SU-DHL-6 (cell line): ENCODE data around the gene GRID1.

Experiments
- H2AFZ ChIP-seq: fragments of 200-600 bp; sonication (generic); 2 replicates; pipeline ENCODE4 v1.6.1; 2014; ENCODE audit warnings: low read depth, mild to moderate bottlenecking, moderate library complexity, mixed read lengths, antibody characterized with exemption, low read length; ENCODE audit not compliant: severe bottlenecking
- H3F3A ChIP-seq: fragments of 200-600 bp; shearing (Covaris generic); 2 replicates; pipeline ENCODE4 v1.6.0; 2016; ENCODE audit warnings: antibody characterized with exemption, mild to moderate bottlenecking; ENCODE audit not compliant: insufficient read depth
- H3K27ac ChIP-seq: fragments of 200-600 bp; sonication (generic); 2 replicates; pipeline ENCODE4 v1.5.1; 2016; ENCODE audit warnings: low read depth, mild to moderate bottlenecking, low read length, moderate library complexity, mixed read lengths
- H3K27me3 ChIP-seq: fragments of 200-600 bp; sonication (generic), shearing (Covaris generic); 2 replicates; pipeline ENCODE4 v1.6.0; 2014; ENCODE audit warnings: mild to moderate bottlenecking, low read length
- H3K36me3 ChIP-seq: fragments of 200-600 bp; sonication (generic); 2 replicates; pipeline ENCODE4 v1.6.1; 2014; ENCODE audit warnings: mild to moderate bottlenecking, low read length, mixed read lengths
- H3K4me2 ChIP-seq: fragments of 300-600, 200-600 bp; shearing (Covaris generic), sonication (generic); 2 replicates; pipeline ENCODE4 v1.6.0; 2014; ENCODE audit warnings: low read length, low read depth, mild to moderate bottlenecking; ENCODE audit not compliant: poor library complexity, severe bottlenecking
- H3K4me3 ChIP-seq: fragments of 200-600 bp; sonication (generic); 2 replicates; pipeline ENCODE4 v1.5.1; 2014; ENCODE audit warnings: antibody characterized with exemption, low read length, mild to moderate bottlenecking, mixed read lengths; ENCODE audit not compliant: insufficient read depth, poor library complexity, severe bottlenecking
- H3K79me2 ChIP-seq: fragments of 200-600 bp; sonication (generic); 2 replicates; pipeline ENCODE4 v1.6.1; 2014; ENCODE audit warnings: mild to moderate bottlenecking, low read length, moderate library complexity; ENCODE audit not compliant: insufficient read depth
- H3K9ac ChIP-seq: fragments of 200-600 bp; sonication (generic); 2 replicates; pipeline ENCODE4 v1.7.0; 2014; ENCODE audit warnings: mild to moderate bottlenecking, low read length
- H3K9me2 ChIP-seq: fragments of 200-600 bp; sonication (generic); replicated peaks from 2 replicates; pipeline ENCODE4 v1.6.1; 2014; ENCODE audit warnings: low read length; ENCODE audit not compliant: insufficient read depth
- H3K9me3 ChIP-seq: fragments of 200-600 bp; sonication (generic); 2 replicates; pipeline ENCODE4 v1.6.1; 2014; ENCODE audit warnings: low read length, mixed read lengths; ENCODE audit not compliant: insufficient read depth
- H4K20me1 ChIP-seq: fragments of 200-600 bp; sonication (generic); 2 replicates; pipeline ENCODE4 v1.6.1; 2014; ENCODE audit warnings: low read depth, mild to moderate bottlenecking, antibody characterized with exemption, low read length, moderate library complexity, mixed read lengths
- CTCF ChIP-seq: fragments of 200-600 bp; sonication (generic); IDR thresholded peaks from one replicate; pipeline ENCODE4 v1.5.1; 2017; ENCODE audit warnings: antibody characterized with exemption, mild to moderate bottlenecking, low read length, moderate library complexity; ENCODE audit not compliant: insufficient read depth, poor library complexity, severe bottlenecking
- EZH2phosphoT487 ChIP-seq: fragments of 200-600 bp; sonication (generic), shearing (Covaris generic); conservative IDR thresholded peaks from 2 replicates; pipeline ENCODE4 v1.6.1; 2018; ENCODE audit warnings: mild to moderate bottlenecking, antibody characterized with exemption, low read length, moderate library complexity, mixed read lengths

Gene GRID1

GRCh38 chr10:85971494-85971893, 395.1 kb downstream of the GRID1 start:
- Histone ChIP-seq H3K36me3 (no peaks in the 10 kb centered on the region), H2AFZ (no peak overlapping the region)

GRCh38 chr10:85967594-85967993, 399.0 kb downstream of the GRID1 start:
- Histone ChIP-seq H2AFZ (no peak overlapping the region), H3K27me3 (no peaks in the 10 kb centered on the region), H4K20me1 (no peaks in the 10 kb centered on the region), H3K9me3 (peaks cover 4% of the 10 kb centered on the region; the same call in 1 of the 2 replicates), H3K4me2 (no peak overlapping the region), H3K79me2 (no peaks in the 10 kb centered on the region), H3K27ac (no peak overlapping the region), H3K9me2 (no peaks in the 10 kb centered on the region), H3F3A (no peaks in the 10 kb centered on the region), H3K36me3 (no peaks in the 10 kb centered on the region), H3K4me3 (no peak overlapping the region), H3K9ac (no peak overlapping the region)
- TF ChIP-seq EZH2phosphoT487 (no peak), CTCF (no peak)

More at GRCh38 chr10:85971494-85971893, 395.1 kb downstream of the GRID1 start:
- Histone ChIP-seq H3K4me3 (no peak overlapping the region), H4K20me1 (no peaks in the 10 kb centered on the region), H3K4me2 (no peak overlapping the region), H3K27ac (no peak overlapping the region), H3K9ac (no peak overlapping the region), H3K79me2 (no peaks in the 10 kb centered on the region), H3K27me3 (no peaks in the 10 kb centered on the region), H3F3A (no peaks in the 10 kb centered on the region), H3K9me2 (no peaks in the 10 kb centered on the region), H3K9me3 (peaks cover 4% of the 10 kb centered on the region; the same call in 1 of the 2 replicates)
- TF ChIP-seq EZH2phosphoT487 (no peak), CTCF (no peak)

- Histone ChIP-seq H3K9me3 (no peaks in the 10 kb centered on the region), H3K4me3 (no peak overlapping the region), H3K27ac (no peak overlapping the region), H3K79me2 (no peaks in the 10 kb centered on the region), H3K9ac (no peak overlapping the region), H3K27me3 (peaks cover 2% of the 10 kb centered on the region; the same call in 1 of the 2 replicates), H3K4me2 (no peak overlapping the region), H4K20me1 (no peaks in the 10 kb centered on the region), H3F3A (no peaks in the 10 kb centered on the region), H3K36me3 (no peaks in the 10 kb centered on the region), H3K9me2 (no peaks in the 10 kb centered on the region), H2AFZ (no peak overlapping the region)
- no peak for TF ChIP-seq EZH2phosphoT487
- no peak for TF ChIP-seq CTCF
Measured at GRCh38 chr10:85961479-85962067, 405.0 kb downstream of the GRID1 start.
